Stimulated activated CD8-positive, alpha-beta memory T cell treated with anti-CD3 and anti-CD28 coated beads, Interleukin-15, amount 100 ng/mL, for 48 hours (primary cell): ENCODE data around the gene NRIP3.
"Not testable (repeated sequence)": the region's sequence is repeated elsewhere in the genome, so short reads cannot be mapped to it uniquely, and the experiment has no call there.

Experiments
- DNase-seq, 2 donors: peaks; one replicate each; pipeline ENCODE4 v3.0.0-alpha.2; 2020; ENCODE audit warnings: low read depth in 2 of 2

NRIP3 gene

GRCh38 chr11:9016916-9017642, 13.3 kb upstream of the NRIP3 start:
- DNase-seq = no peak

- DNase-seq = peak in 1 of 2 donors; percentile 25
These were observed 11.9 kb upstream of the NRIP3 start for GRCh38 chr11:9015677-9016076.

- DNase-seq = no peak
These were observed 11.0 kb upstream of the NRIP3 start for GRCh38 chr11:9014826-9015225.

GRCh38 chr11:9013373-9013772, 9.6 kb upstream of the NRIP3 start:
- no peak for DNase-seq

- not testable (repeated sequence) for DNase-seq
These were observed 5.7 kb upstream of the NRIP3 start for GRCh38 chr11:9009538-9009937.

- DNase-seq = no peak
These were observed 4.9 kb upstream of the NRIP3 start for GRCh38 chr11:9008661-9009060.

- no peak for DNase-seq
These were observed 4.3 kb upstream of the NRIP3 start for GRCh38 chr11:9008011-9008550.

- no peak for DNase-seq
These were observed 1.3 kb upstream of the NRIP3 start for GRCh38 chr11:9005087-9005486.

- no peak for DNase-seq
These were observed 554 bp upstream of the NRIP3 start for GRCh38 chr11:9004183-9004926.

GRCh38 chr11:9002920-9003572, 755 bp downstream of the NRIP3 start:
- DNase-seq = no peak

- peak in 1 of 2 donors; percentile 25 for DNase-seq
These were observed 2.1 kb downstream of the NRIP3 start for GRCh38 chr11:9001736-9002135.

GRCh38 chr11:8998017-8998416, 5.8 kb downstream of the NRIP3 start:
- no peak for DNase-seq

GRCh38 chr11:8997451-8997850, 6.3 kb downstream of the NRIP3 start:
- DNase-seq = no peak

- no peak for DNase-seq
These were observed 14.3 kb downstream of the NRIP3 start for GRCh38 chr11:8989453-8989852.

GRCh38 chr11:8988329-8989234, 15.2 kb downstream of the NRIP3 start:
- DNase-seq = no peak

GRCh38 chr11:8987446-8987845, 16.4 kb downstream of the NRIP3 start:
- no peak for DNase-seq

GRCh38 chr11:8986772-8987171, 17.0 kb downstream of the NRIP3 start:
- not testable (repeated sequence) for DNase-seq

- no peak for DNase-seq
These were observed 18.3 kb downstream of the NRIP3 start for GRCh38 chr11:8985462-8985861.

- DNase-seq = no peak
These were observed 20.2 kb downstream of the NRIP3 start for GRCh38 chr11:8983552-8983951.

GRCh38 chr11:8980485-8980884, 23.3 kb downstream of the NRIP3 start:
- no peak for DNase-seq

- not testable (repeated sequence) for DNase-seq
These were observed 24.4 kb downstream of the NRIP3 start for GRCh38 chr11:8979365-8979764.
